PC-3 (cell line): ENCODE data around the gene ATP8A1. TPM values are rescaled to one million over a fixed set of nuclear protein-coding genes. Genes with fewer than 3 reads are reported as not detected.

Experiments
- ATAC-seq: fragments of 200-7000 bp; cut with Tn5 transposase; 2 replicates; pipeline ENCODE4 v1.9.1; 2020; ENCODE audit warnings: mild to moderate bottlenecking, moderate library complexity
- BruUV-seq: library from RNA; stranded (reverse); fragments of 400-500 nt; replicated peaks from 2 replicates; lab custom pipeline; 2021; lab: Mats Ljungman, UMichigan
- CTCF ChIA-PET: fragments of 300-600 bp; sonication (Branson Sonifier 250); formaldehyde crosslinking; loops from one replicate; lab custom pipeline; 2022; ENCODE audit warnings: antibody characterized with exemption; lab: Charles Lee
- POLR2A ChIA-PET: fragments of 300-600 bp; sonication (Branson Sonifier 250); formaldehyde crosslinking; loops from one replicate; lab custom pipeline; 2022; ENCODE audit warnings: antibody characterized with exemption; ENCODE audit not compliant: unreplicated experiment; lab: Charles Lee
- DNase-seq: peaks from one replicate; pipeline ENCODE4 v3.0.0-alpha.2; 2015
- H2AFZ ChIP-seq: fragments of 300-600 bp; sonication (generic); 2 replicates; pipeline ENCODE4 v1.6.0; 2016; ENCODE audit warnings: antibody characterized with exemption, low read length
- H3F3A ChIP-seq: fragments of 300-600 bp; sonication (generic); one replicate; pipeline ENCODE4 v1.6.0; 2017; ENCODE audit warnings: antibody characterized with exemption, low read length, control low read depth, mild to moderate bottlenecking; ENCODE audit not compliant: unreplicated experiment
- H3K27ac ChIP-seq: fragments of 300-600 bp; sonication (generic); 2 replicates; pipeline ENCODE4 v1.5.1; 2016; ENCODE audit warnings: mild to moderate bottlenecking, low read length
- H3K27me3 ChIP-seq: fragments of 300-600 bp; sonication (generic); 2 replicates; pipeline ENCODE4 v1.6.1; 2016; ENCODE audit warnings: low read length, mixed read lengths
- H3K36me3 ChIP-seq: fragments of 300-600 bp; sonication (generic); 2 replicates; pipeline ENCODE4 v1.6.1; 2016; ENCODE audit warnings: low read depth, mixed run types, low read length, mixed read lengths
- H3K4me1 ChIP-seq: fragments of 300-600 bp; sonication (generic); 2 replicates; pipeline ENCODE4 v1.5.1; 2016; ENCODE audit warnings: low read length; ENCODE audit not compliant: insufficient read depth
- H3K4me2 ChIP-seq: fragments of 300-600 bp; sonication (generic); 2 replicates; pipeline ENCODE4 v1.6.0; 2016; ENCODE audit warnings: low read length
- H3K4me3 ChIP-seq: fragments of 300-600 bp; sonication (generic); 2 replicates; pipeline ENCODE4 v1.5.1; 2016; ENCODE audit warnings: mild to moderate bottlenecking, low read length, mixed read lengths
- H3K79me2 ChIP-seq: fragments of 300-600 bp; sonication (generic); 2 replicates; pipeline ENCODE4 v1.6.1; 2017; ENCODE audit warnings: low read length, mixed read lengths
- H3K9ac ChIP-seq: fragments of 300-600 bp; sonication (generic); 2 replicates; pipeline ENCODE4 v1.6.0; 2016; ENCODE audit warnings: mild to moderate bottlenecking, low read length
- H3K9me2 ChIP-seq: fragments of 300-600 bp; sonication (generic); replicated peaks from 2 replicates; pipeline ENCODE4 v1.6.1; 2016; ENCODE audit warnings: mixed run types, low read length, mixed read lengths
- H3K9me3 ChIP-seq: fragments of 300-600 bp; sonication (generic); 2 replicates; pipeline ENCODE4 v1.6.1; 2016; ENCODE audit warnings: low read length, mixed read lengths
- H4K20me1 ChIP-seq: fragments of 300-600 bp; sonication (generic); 2 replicates; pipeline ENCODE4 v1.6.1; 2016; ENCODE audit warnings: low read length, mixed read lengths
- CTCF ChIP-seq: fragments of 300-600 bp; sonication (generic); conservative IDR thresholded peaks from 2 replicates; pipeline ENCODE4 v1.5.1; 2017; ENCODE audit warnings: antibody characterized with exemption, low read depth, mild to moderate bottlenecking, low read length
- EZH2 ChIP-seq: fragments of 300-600 bp; sonication (generic); IDR thresholded peaks from one replicate; pipeline ENCODE4 v1.6.1; 2017; ENCODE audit warnings: antibody characterized with exemption, mild to moderate bottlenecking, low read length; ENCODE audit not compliant: unreplicated experiment
- EZH2phosphoT487 ChIP-seq: fragments of 300-600 bp; sonication (generic); IDR thresholded peaks from 2 replicates; pipeline ENCODE4 v1.6.1; 2018; ENCODE audit warnings: mild to moderate bottlenecking, antibody characterized with exemption, low read length, borderline replicate concordance
- intact Hi-C: fragments of 100-400 bp; cut with micrococcal nuclease; formaldehyde crosslinking; loops from 2 replicates; pipeline ENCODE4 v1.9.0; 2023
- total RNA-seq: library from RNA; depleted of rRNA; stranded (reverse); fragments of >200 nt; gene quantifications from 2 replicates; pipeline ENCODE4 v1.2.3, GENCODE V29; 2014

The ATP8A1 gene
- total RNA-seq, 1 experiment from 2014 or later = 3.9 TPM

GRCh38 chr4:42425146-42426065 is 231.5 kb downstream of the ATP8A1 start:
- no peaks in the 10 kb centered on the region for H3F3A ChIP-seq
- H3K9ac ChIP-seq = no peak overlapping the region
- intact Hi-C loops = no loop called here
- H3K4me1 ChIP-seq = no peaks in the 10 kb centered on the region
- no peak overlapping the region for H3K4me3 ChIP-seq
- ChIA-PET CTCF (interaction anchor here (0.7 kb wide), 1 partner anchor 20 kb away, joined by 3 read pairs; no protein-coding TSS in a partner anchor), POLR2A (no interaction called here)
- H3K9me2 ChIP-seq = no peaks in the 10 kb centered on the region
- ATAC-seq (no peak), DNase-seq (no peak)
- H3K9me3 ChIP-seq = no peaks in the 10 kb centered on the region
- H3K79me2 ChIP-seq = no peaks in the 10 kb centered on the region
- BruUV-seq = no TSS peak
- H2AFZ ChIP-seq = no peak overlapping the region
- H3K27ac ChIP-seq = no peak overlapping the region
- no peaks in the 10 kb centered on the region for H3K36me3 ChIP-seq
- H4K20me1 ChIP-seq = no peaks in the 10 kb centered on the region
- TF ChIP-seq CTCF = no peak
- no peak for TF ChIP-seq EZH2
- TF ChIP-seq EZH2phosphoT487 = no peak
- no peak overlapping the region for H3K4me2 ChIP-seq
- no peaks in the 10 kb centered on the region for H3K27me3 ChIP-seq

- TF ChIP-seq EZH2 (no peak), CTCF (no peak), EZH2phosphoT487 (no peak)
- ChIA-PET CTCF (no interaction called here), POLR2A (no interaction called here)
- Histone ChIP-seq H3K4me3 (no peak overlapping the region), H4K20me1 (no peaks in the 10 kb centered on the region), H3F3A (no peaks in the 10 kb centered on the region), H3K4me1 (peaks cover 22% of the 10 kb centered on the region), H3K9me2 (no peaks in the 10 kb centered on the region), H3K9me3 (no peaks in the 10 kb centered on the region), H3K36me3 (no peaks in the 10 kb centered on the region), H3K27ac (no peak overlapping the region), H3K9ac (no peak overlapping the region), H3K4me2 (no peak overlapping the region), H3K79me2 (no peaks in the 10 kb centered on the region), H2AFZ (no peak overlapping the region), H3K27me3 (no peaks in the 10 kb centered on the region)
- intact Hi-C loops = no loop called here
- no peak for DNase-seq
- no peak for ATAC-seq
- no TSS peak for BruUV-seq
Measured at GRCh38 chr4:42420140-42420539, 236.8 kb downstream of the ATP8A1 start.

- H3K4me2 ChIP-seq = no peak overlapping the region
- H3K79me2 ChIP-seq = no peaks in the 10 kb centered on the region
- no peaks in the 10 kb centered on the region for H3K36me3 ChIP-seq
- H4K20me1 ChIP-seq = no peaks in the 10 kb centered on the region
- intact Hi-C loops = no loop called here
- ChIA-PET POLR2A (no interaction called here), CTCF (no interaction called here)
- no peaks in the 10 kb centered on the region for H3K9me3 ChIP-seq
- H3K4me1 ChIP-seq = peaks cover 47% of the 10 kb centered on the region
- H3K9me2 ChIP-seq = no peaks in the 10 kb centered on the region
- DNase-seq (no peak), ATAC-seq (no peak)
- H3K27ac ChIP-seq = no peak overlapping the region
- TF ChIP-seq EZH2 (no peak), CTCF (no peak), EZH2phosphoT487 (no peak)
- H2AFZ ChIP-seq = no peak overlapping the region
- H3K4me3 ChIP-seq = no peak overlapping the region
- no TSS peak for BruUV-seq
- no peak overlapping the region for H3K9ac ChIP-seq
- H3K27me3 ChIP-seq = no peaks in the 10 kb centered on the region
- H3F3A ChIP-seq = no peaks in the 10 kb centered on the region
Measured at GRCh38 chr4:42417550-42417949, 239.4 kb downstream of the ATP8A1 start.
